ENCODE data around the gene CDK5RAP3.

The CDK5RAP3 gene

DNA sequence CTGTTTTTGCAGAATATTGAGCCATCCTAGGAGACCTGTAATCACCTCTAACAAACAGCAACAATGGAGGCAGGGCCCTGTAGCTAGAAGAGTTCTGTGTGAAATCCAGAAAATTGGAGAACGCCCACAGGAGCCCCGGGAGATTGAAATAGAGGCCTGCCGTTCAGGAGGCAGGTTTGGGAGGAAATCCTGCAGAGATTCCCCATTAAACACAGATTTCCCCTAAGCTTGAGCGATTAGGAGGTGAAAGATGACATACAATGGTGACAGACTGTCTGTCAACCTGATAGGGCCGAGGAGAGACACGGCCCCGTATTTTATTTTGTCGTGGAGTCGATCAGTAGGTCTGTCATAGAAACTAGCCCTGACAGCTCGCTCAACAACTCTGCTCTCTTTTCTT, 18.2 kb downstream of the CDK5RAP3 start:
- H3K27ac ChIP-seq = no peak overlapping the region
- TF ChIP-seq, protein P1, sequence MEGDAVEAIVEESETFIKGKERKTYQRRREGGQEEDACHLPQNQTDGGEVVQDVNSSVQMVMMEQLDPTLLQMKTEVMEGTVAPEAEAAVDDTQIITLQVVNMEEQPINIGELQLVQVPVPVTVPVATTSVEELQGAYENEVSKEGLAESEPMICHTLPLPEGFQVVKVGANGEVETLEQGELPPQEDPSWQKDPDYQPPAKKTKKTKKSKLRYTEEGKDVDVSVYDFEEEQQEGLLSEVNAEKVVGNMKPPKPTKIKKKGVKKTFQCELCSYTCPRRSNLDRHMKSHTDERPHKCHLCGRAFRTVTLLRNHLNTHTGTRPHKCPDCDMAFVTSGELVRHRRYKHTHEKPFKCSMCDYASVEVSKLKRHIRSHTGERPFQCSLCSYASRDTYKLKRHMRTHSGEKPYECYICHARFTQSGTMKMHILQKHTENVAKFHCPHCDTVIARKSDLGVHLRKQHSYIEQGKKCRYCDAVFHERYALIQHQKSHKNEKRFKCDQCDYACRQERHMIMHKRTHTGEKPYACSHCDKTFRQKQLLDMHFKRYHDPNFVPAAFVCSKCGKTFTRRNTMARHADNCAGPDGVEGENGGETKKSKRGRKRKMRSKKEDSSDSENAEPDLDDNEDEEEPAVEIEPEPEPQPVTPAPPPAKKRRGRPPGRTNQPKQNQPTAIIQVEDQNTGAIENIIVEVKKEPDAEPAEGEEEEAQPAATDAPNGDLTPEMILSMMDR (conservative IDR thresholded peaks at IDR 0.05) = no peak

- H3K27ac ChIP-seq = no peak overlapping the region
- TF ChIP-seq, protein P1 (conservative IDR thresholded peaks at IDR 0.05) = no peak
Measured at GRCh38 chr17:47989700-47990099, 18.8 kb downstream of the CDK5RAP3 start.

DNA sequence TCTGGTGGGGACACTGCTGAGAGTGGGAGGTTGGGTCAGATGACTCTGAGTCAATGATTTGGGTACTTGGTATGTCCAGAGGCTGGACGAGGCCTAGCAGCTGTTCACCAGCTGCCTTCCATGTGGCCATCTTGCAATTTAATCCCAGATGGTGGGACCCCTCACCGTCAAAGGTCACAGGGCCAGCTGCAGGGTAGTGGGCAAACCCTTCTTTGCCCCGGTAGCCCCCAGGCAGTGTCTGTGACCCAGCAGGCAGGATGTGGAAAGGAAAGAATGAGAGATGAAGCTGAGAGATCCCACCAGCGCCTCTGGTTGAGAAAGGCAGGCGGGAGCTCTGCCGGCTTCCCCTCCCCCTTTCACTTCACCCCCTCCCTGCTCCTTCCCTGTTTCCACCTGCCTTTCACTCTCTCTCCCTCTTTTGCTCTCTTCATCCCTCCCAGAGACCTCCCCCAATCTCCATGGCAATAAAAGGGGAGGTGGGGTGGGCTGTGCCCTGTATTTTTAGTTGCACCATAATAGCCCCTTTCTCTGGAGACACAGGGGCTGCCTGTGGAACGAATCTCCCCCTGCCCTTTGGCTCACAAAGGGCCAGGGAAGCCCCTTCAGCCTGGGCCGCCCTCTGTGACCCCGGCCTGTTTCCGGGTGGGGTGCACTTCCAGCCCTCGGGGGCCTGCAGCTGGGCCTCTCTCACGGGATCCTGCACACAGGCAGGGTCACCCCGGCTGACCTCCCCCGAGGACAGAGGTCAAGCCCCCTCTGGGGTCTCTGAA, 20.2 kb downstream of the CDK5RAP3 start:
- TF ChIP-seq, protein P1 (conservative IDR thresholded peaks at IDR 0.05) = no peak
- H3K27ac ChIP-seq = no peak overlapping the region

DNA sequence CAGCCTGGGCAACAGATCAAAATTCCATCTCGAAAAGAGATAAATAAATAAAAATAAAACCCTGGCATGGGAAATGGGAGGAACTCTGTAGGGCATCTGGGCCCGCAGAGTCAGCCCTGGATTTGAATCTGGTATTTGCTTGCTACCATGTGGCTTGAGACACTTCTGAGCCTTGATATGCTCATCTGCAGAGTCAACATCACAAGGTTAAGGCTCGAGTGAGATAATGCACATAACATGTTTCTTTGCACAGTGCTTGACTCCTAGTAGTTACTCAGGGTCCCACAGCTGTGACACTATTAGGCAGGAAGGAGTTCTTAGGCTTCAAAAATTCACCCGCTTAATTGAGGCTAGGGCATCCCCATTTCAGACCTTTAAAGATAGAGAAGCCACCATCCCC, 21.3 kb downstream of the CDK5RAP3 start:
- TF ChIP-seq, protein P1 (conservative IDR thresholded peaks at IDR 0.05) = no peak
- H3K27ac ChIP-seq = no peak overlapping the region

- TF ChIP-seq, protein P1 (conservative IDR thresholded peaks at IDR 0.05) = no peak
- H3K27ac ChIP-seq = no peak overlapping the region
Measured at GRCh38 chr17:47993031-47993564, 22.2 kb downstream of the CDK5RAP3 start.

DNA sequence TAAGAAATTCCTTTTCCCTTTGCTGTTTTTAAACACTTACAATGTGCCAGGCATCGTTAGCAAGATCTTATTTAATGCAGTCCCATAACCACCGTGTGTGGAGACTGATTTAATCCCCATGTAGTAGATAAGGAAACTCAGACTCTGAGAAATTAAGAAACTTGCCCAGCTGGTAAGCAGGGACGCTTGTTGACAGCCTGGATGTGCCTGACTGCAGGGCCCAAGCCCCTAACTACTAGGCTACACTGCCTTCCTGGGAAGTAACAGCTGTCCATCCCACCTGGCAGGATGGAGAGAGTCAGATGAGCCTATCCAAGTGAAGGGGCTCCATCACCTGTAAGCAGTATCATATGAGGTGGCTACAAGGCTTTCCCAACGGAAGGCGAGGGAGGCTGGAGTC, 23.1 kb downstream of the CDK5RAP3 start:
- H3K27ac ChIP-seq = no peak overlapping the region
- TF ChIP-seq, protein P1 (conservative IDR thresholded peaks at IDR 0.05) = no peak

- H3K27ac ChIP-seq = no peak overlapping the region
- TF ChIP-seq, protein P1 (conservative IDR thresholded peaks at IDR 0.05) = no peak
Measured at GRCh38 chr17:47994724-47995123, 23.8 kb downstream of the CDK5RAP3 start.
